Panc1 (cell line): Measurements from ENCODE around the gene RBP5. TPM values are rescaled to one million over a fixed set of nuclear protein-coding genes. Genes with fewer than 3 reads are reported as not detected.

ENCODE experiments used
- ATAC-seq: fragments of 200-7000 bp; cut with Tn5 transposase; 2 replicates; pipeline ENCODE4 v1.9.1; 2020; ENCODE audit warnings: mild to moderate bottlenecking, moderate library complexity
- BruUV-seq: library from RNA; stranded (reverse); fragments of 400-500 nt; replicated peaks from 2 replicates; lab custom pipeline; 2021; lab: Mats Ljungman, UMichigan
- CTCF ChIA-PET: fragments of 300-600 bp; sonication (Branson Sonifier 250); formaldehyde crosslinking; loops from one replicate; lab custom pipeline; 2022; ENCODE audit warnings: antibody characterized with exemption; lab: Charles Lee
- POLR2A ChIA-PET: fragments of 300-600 bp; sonication (Branson Sonifier 250); formaldehyde crosslinking; loops from one replicate; lab custom pipeline; 2022; ENCODE audit warnings: antibody characterized with exemption; lab: Charles Lee
- DNase-seq: peaks from one replicate; pipeline ENCODE4 v3.0.0-alpha.2; 2010; ENCODE audit warnings: low read depth, low spot score
- H3K27ac ChIP-seq: 2 replicates; pipeline ENCODE4 v1.5.1; 2011; ENCODE audit warnings: mild to moderate bottlenecking, low read length, inconsistent platforms
- H3K27me3 ChIP-seq: fragments of 200-500 bp; sonication (Bioruptor generic); 2 replicates; pipeline ENCODE4 v1.6.0; 2014; ENCODE audit warnings: low read length, inconsistent platforms; ENCODE audit not compliant: control insufficient read depth, insufficient read depth
- H3K36me3 ChIP-seq: fragments of 200-500 bp; sonication (Bioruptor generic); 2 replicates; pipeline ENCODE4 v1.5.1; 2014; ENCODE audit warnings: inconsistent platforms, mild to moderate bottlenecking, low read length, moderate library complexity; ENCODE audit not compliant: control insufficient read depth, insufficient read depth
- H3K4me1 ChIP-seq: 2 replicates; pipeline ENCODE4 v1.5.1; 2011; ENCODE audit warnings: inconsistent platforms, mild to moderate bottlenecking, low read length, moderate library complexity; ENCODE audit not compliant: control insufficient read depth, insufficient read depth
- H3K4me3 ChIP-seq, 2 experiments: 2 replicates each; pipeline ENCODE4 v1.5.1; 2011 to 2012; ENCODE audit warnings: low read depth in 2 of 2, low read length in 2 of 2, mild to moderate bottlenecking in 2 of 2, inconsistent platforms in 1 of 2, moderate library complexity in 1 of 2
- H3K9me3 ChIP-seq: fragments of 200-500 bp; sonication (Bioruptor generic); 2 replicates; pipeline ENCODE4 v1.5.1; 2014; ENCODE audit warnings: low read depth, mild to moderate bottlenecking, inconsistent platforms, low read length, moderate library complexity; ENCODE audit not compliant: control insufficient read depth, insufficient read depth
- POLR2AphosphoS5 ChIP-seq: IDR thresholded peaks from 2 replicates; pipeline ENCODE4 v1.6.1; 2012; ENCODE audit warnings: mild to moderate bottlenecking, low read depth, low read length, moderate library complexity
- SIN3A ChIP-seq: IDR thresholded peaks from 2 replicates; pipeline ENCODE4 v1.6.1; 2012; ENCODE audit warnings: low read depth, mild to moderate bottlenecking, low read length, moderate library complexity, borderline replicate concordance; ENCODE audit not compliant: insufficient read depth
- TCF7L2 ChIP-seq: IDR thresholded peaks from 2 replicates; pipeline ENCODE4 v1.6.1; 2011; ENCODE audit warnings: mild to moderate bottlenecking, low read depth, low read length, inconsistent platforms
- in situ Hi-C: cut with HindIII; loops from 2 replicates; pipeline ENCODE4 v1.10.0; 2016; ENCODE audit warnings: low sequenced_read_pairs, low pct_unique_long_range_greater_than_20kb
- intact Hi-C: fragments of 100-400 bp; cut with micrococcal nuclease; formaldehyde crosslinking; loops from one replicate; pipeline ENCODE4 v1.10.0; 2022; ENCODE audit not compliant: unreplicated experiment
- total RNA-seq: library from RNA; stranded (reverse); gene quantifications from one replicate; pipeline ENCODE4 v1.2.1, GENCODE V29; 2021; ENCODE audit not compliant: unreplicated experiment
- TF ChIP-seq, protein P1 (sequence below), 2 experiments: IDR thresholded peaks; 2 replicates each; pipeline ENCODE4 v1.6.1; 2011 to 2012; ENCODE audit warnings: low read depth in 2 of 2, control low read depth in 1 of 2, low read length in 1 of 2, mild to moderate bottlenecking in 1 of 2, moderate library complexity in 1 of 2; ENCODE audit not compliant: insufficient read depth in 1 of 2
- TF ChIP-seq, protein P2 (sequence below): fragments of 450-650 bp; IDR thresholded peaks from 2 replicates; pipeline ENCODE4 v1.5.1; 2017; ENCODE audit warnings: mild to moderate bottlenecking

Gene RBP5
- total RNA-seq, 1 experiment from 2014 or later: not detected

DNA sequence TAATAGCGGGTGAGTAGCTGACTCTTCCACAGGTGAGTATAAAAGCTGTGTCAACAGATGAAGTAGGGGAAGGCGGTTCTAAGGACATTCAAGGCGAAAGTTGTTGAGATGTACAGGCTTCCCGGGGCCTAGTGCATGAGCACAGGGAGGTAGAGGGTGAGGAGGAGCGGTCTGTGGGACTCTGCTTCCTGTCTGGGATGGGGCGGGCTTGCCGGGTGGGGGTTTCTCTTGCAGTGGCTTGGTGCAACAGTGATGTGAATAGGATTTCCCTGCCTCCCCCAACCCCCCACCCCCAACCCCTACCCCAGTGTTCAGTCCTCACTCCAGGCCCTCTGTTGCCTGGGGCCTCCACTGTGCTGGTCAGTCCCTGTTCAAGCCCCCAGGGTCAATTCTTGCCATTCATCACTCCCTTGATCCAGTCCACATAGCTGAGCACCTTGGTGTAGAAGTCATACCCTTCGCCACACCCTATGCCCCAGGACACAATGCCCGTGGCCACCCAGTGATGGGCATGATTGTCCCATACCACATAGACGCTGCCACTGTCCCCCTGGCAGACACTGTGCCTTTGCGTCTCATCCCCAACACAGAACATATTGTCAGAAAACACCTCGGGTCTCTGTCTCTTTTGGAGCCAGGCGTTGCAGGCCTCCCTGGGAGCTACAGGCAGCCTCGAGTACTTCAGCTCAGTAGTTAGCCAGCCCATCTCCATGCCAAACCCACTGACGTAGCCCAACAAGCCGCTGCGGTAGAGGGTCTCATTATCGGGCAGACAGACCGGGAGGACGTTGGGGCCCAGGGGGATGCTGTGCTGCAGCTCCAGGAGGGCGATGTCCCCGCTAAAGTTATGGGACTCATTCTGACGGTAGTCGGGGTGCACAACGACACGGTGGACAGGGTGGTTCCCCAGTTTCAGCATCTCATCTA is 32.4 kb downstream of the RBP5 start:
- Histone ChIP-seq H3K36me3 (no peaks in the 10 kb centered on the region), H3K27ac (no peak overlapping the region), H3K27me3 (no peaks in the 10 kb centered on the region), H3K4me1 (no peaks in the 10 kb centered on the region), H3K4me3 (no peak overlapping the region), H3K9me3 (no peaks in the 10 kb centered on the region)
- ChIA-PET CTCF (no interaction called here), POLR2A (no interaction called here)
- no TSS peak for BruUV-seq
- TF ChIP-seq TCF7L2 (no peak), POLR2AphosphoS5 (no peak)
- TF ChIP-seq, protein P1, sequence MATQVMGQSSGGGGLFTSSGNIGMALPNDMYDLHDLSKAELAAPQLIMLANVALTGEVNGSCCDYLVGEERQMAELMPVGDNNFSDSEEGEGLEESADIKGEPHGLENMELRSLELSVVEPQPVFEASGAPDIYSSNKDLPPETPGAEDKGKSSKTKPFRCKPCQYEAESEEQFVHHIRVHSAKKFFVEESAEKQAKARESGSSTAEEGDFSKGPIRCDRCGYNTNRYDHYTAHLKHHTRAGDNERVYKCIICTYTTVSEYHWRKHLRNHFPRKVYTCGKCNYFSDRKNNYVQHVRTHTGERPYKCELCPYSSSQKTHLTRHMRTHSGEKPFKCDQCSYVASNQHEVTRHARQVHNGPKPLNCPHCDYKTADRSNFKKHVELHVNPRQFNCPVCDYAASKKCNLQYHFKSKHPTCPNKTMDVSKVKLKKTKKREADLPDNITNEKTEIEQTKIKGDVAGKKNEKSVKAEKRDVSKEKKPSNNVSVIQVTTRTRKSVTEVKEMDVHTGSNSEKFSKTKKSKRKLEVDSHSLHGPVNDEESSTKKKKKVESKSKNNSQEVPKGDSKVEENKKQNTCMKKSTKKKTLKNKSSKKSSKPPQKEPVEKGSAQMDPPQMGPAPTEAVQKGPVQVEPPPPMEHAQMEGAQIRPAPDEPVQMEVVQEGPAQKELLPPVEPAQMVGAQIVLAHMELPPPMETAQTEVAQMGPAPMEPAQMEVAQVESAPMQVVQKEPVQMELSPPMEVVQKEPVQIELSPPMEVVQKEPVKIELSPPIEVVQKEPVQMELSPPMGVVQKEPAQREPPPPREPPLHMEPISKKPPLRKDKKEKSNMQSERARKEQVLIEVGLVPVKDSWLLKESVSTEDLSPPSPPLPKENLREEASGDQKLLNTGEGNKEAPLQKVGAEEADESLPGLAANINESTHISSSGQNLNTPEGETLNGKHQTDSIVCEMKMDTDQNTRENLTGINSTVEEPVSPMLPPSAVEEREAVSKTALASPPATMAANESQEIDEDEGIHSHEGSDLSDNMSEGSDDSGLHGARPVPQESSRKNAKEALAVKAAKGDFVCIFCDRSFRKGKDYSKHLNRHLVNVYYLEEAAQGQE (IDR thresholded peaks at IDR 0.05; ENCODE audit: insufficient read depth in 1 of 2, low read depth in 2 of 2, low read length in 1 of 2): no peak
- in situ Hi-C loops: no loop called here
- intact Hi-C loops: no loop called here
- ATAC-seq (no peak), DNase-seq (no peak)

DNA sequence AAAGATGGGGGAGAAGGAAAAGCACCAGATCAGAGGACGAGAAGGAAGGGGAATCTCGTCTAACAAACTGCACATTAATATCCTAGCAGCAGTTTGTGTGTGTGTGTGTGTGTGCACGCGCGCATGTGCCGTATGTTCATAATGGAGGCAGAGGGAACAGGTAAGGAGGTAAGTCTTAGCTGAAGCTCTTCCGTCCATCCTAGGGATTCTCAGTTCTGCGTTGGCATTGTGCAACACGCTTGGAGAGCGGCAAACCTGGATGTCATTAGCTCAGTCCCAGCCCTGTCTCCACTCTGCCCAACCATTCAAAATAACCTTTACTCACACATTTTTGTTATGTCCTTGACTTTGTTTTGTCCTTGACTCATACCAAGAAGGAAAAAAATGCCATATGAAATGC is 34.8 kb downstream of the RBP5 start:
- TF ChIP-seq POLR2AphosphoS5: no peak
- TF ChIP-seq, protein P1 (IDR thresholded peaks at IDR 0.05; ENCODE audit: insufficient read depth in 1 of 2, low read depth in 2 of 2, low read length in 1 of 2): no peak
- no peak for TF ChIP-seq TCF7L2
- no peak for TF ChIP-seq SIN3A
- TF ChIP-seq, protein P2, sequence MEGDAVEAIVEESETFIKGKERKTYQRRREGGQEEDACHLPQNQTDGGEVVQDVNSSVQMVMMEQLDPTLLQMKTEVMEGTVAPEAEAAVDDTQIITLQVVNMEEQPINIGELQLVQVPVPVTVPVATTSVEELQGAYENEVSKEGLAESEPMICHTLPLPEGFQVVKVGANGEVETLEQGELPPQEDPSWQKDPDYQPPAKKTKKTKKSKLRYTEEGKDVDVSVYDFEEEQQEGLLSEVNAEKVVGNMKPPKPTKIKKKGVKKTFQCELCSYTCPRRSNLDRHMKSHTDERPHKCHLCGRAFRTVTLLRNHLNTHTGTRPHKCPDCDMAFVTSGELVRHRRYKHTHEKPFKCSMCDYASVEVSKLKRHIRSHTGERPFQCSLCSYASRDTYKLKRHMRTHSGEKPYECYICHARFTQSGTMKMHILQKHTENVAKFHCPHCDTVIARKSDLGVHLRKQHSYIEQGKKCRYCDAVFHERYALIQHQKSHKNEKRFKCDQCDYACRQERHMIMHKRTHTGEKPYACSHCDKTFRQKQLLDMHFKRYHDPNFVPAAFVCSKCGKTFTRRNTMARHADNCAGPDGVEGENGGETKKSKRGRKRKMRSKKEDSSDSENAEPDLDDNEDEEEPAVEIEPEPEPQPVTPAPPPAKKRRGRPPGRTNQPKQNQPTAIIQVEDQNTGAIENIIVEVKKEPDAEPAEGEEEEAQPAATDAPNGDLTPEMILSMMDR: no peak
- no TSS peak for BruUV-seq
- CTCF ChIA-PET: interaction anchor here (0.6 kb wide), 1 partner anchor 126 kb away, joined by 4 read pairs; no protein-coding TSS in a partner anchor
- ATAC-seq (no peak), DNase-seq (no peak)
- H3K27me3 ChIP-seq: no peaks in the 10 kb centered on the region
- intact Hi-C loops (no loop called here), in situ Hi-C loops (no loop called here)
- no peak overlapping the region for H3K4me3 ChIP-seq
- no peaks in the 10 kb centered on the region for H3K36me3 ChIP-seq
- H3K4me1 ChIP-seq: no peaks in the 10 kb centered on the region
- H3K9me3 ChIP-seq: no peaks in the 10 kb centered on the region
- POLR2A ChIA-PET: no interaction called here
- no peak overlapping the region for H3K27ac ChIP-seq
